ENCODE results near the gene ODC1. TPM values are rescaled to one million over a fixed set of nuclear protein-coding genes. Genes with fewer than 3 reads are reported as not detected.
A peak's percentile ranks its signal among the peaks of the same experiment; 100 is the strongest.

ODC1 gene
- total RNA-seq (2014; rRNA removed; shearing (Covaris generic)) (70.3 and 85.5 TPM in 2 replicates), polyA plus RNA-seq (2016; fragmentation: Nextera tagmentation; extraction: Ambion mirVana) (23.3 and 24.2 TPM in 2 replicates)
- long read RNA-seq, transcript ODC1-201 (12 exons, 2,653 nt), result major isoform, 180 of 199 reads
- long read RNA-seq, partial matches to known transcripts, result 8 of 199 reads
- long read RNA-seq, other reads (novel, unspliced or antisense), result 11 of 199 reads

DNA sequence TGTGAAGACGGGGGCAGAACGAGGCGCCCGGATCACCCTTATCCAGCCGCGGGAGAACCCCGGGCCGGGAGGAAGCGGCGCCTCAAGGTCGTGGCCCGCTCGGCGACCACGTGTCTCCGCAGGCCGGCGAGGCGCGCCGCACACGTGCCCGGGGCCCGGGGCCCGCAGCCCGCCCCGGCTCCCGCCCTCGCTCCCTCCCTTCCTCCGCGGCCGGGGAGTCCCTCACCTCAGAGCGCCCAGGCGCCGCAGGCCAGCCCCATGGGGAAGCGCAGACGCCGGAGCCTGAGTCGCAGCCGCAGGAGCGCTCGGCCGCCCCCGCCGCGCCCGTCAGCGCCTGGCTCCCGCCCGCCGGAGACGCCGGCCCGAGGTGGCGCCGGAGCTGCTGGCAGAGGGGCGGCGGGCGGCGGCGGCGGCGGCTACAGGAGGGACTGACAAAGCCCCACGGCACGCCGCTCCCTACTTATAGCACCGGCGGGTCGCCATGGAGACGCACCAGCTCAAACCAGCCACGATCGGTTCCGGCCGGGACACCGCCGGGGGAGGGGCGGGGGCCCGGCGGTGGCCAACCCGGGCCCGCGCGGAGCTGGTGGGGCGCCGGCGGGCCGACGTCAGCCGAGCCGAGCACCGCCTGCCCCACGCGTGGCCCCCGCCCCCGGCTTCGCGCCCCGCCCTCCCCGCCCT is at the start of gene ODC1:
ODC1 (minus strand) TSS at position 433 of the 681 bp plus-strand sequence. CDS start 3,295 bp downstream, outside the sequence.
- Histone ChIP-seq H3K79me2 (replicated peaks; ENCODE audit: insufficient read depth) (peaks cover 28% of the 10 kb centered on the region), H3K36me3 (ENCODE audit: insufficient read depth) (peaks cover 5% of the 10 kb centered on the region; the same call in 1 of the 2 replicates), H3K9me2 (ENCODE audit: insufficient read depth) (no peaks in the 10 kb centered on the region), H2AFZ (peak within 1 kb of the TSS; percentile 95), H3K4me2 (peak within 1 kb of the TSS; percentile 81), H3K27ac (ENCODE audit: low read depth) (no peak within 1 kb of the TSS), H3K4me3 (peak within 1 kb of the TSS; percentile 54), H3K4me1 (ENCODE audit: insufficient read depth) (peaks cover 5% of the 10 kb centered on the region), H4K20me1 (replicated peaks; ENCODE audit: insufficient read depth) (0 out of 2 replicates have a peak, but pooled peaks cover 11% of the 10 kb centered on the region), H3K27me3 (ENCODE audit: insufficient read depth) (peaks cover 25% of the 10 kb centered on the region), H3F3A (replicated peaks; ENCODE audit: low read depth) (no peaks in the 10 kb centered on the region)
- TF ChIP-seq POLR2AphosphoS5 (IDR thresholded peaks at IDR 0.05; ENCODE audit: low read depth) (no peak), CREB1 (CRISPR knock-in tag; IDR thresholded peaks at IDR 0.05; ENCODE audit: low read depth) (peak; percentile 6; the same call in 1 of the 2 replicates), ZNF114 (CRISPR knock-in tag; IDR thresholded peaks at IDR 0.05) (no peak)
- TF ChIP-seq, protein P1, sequence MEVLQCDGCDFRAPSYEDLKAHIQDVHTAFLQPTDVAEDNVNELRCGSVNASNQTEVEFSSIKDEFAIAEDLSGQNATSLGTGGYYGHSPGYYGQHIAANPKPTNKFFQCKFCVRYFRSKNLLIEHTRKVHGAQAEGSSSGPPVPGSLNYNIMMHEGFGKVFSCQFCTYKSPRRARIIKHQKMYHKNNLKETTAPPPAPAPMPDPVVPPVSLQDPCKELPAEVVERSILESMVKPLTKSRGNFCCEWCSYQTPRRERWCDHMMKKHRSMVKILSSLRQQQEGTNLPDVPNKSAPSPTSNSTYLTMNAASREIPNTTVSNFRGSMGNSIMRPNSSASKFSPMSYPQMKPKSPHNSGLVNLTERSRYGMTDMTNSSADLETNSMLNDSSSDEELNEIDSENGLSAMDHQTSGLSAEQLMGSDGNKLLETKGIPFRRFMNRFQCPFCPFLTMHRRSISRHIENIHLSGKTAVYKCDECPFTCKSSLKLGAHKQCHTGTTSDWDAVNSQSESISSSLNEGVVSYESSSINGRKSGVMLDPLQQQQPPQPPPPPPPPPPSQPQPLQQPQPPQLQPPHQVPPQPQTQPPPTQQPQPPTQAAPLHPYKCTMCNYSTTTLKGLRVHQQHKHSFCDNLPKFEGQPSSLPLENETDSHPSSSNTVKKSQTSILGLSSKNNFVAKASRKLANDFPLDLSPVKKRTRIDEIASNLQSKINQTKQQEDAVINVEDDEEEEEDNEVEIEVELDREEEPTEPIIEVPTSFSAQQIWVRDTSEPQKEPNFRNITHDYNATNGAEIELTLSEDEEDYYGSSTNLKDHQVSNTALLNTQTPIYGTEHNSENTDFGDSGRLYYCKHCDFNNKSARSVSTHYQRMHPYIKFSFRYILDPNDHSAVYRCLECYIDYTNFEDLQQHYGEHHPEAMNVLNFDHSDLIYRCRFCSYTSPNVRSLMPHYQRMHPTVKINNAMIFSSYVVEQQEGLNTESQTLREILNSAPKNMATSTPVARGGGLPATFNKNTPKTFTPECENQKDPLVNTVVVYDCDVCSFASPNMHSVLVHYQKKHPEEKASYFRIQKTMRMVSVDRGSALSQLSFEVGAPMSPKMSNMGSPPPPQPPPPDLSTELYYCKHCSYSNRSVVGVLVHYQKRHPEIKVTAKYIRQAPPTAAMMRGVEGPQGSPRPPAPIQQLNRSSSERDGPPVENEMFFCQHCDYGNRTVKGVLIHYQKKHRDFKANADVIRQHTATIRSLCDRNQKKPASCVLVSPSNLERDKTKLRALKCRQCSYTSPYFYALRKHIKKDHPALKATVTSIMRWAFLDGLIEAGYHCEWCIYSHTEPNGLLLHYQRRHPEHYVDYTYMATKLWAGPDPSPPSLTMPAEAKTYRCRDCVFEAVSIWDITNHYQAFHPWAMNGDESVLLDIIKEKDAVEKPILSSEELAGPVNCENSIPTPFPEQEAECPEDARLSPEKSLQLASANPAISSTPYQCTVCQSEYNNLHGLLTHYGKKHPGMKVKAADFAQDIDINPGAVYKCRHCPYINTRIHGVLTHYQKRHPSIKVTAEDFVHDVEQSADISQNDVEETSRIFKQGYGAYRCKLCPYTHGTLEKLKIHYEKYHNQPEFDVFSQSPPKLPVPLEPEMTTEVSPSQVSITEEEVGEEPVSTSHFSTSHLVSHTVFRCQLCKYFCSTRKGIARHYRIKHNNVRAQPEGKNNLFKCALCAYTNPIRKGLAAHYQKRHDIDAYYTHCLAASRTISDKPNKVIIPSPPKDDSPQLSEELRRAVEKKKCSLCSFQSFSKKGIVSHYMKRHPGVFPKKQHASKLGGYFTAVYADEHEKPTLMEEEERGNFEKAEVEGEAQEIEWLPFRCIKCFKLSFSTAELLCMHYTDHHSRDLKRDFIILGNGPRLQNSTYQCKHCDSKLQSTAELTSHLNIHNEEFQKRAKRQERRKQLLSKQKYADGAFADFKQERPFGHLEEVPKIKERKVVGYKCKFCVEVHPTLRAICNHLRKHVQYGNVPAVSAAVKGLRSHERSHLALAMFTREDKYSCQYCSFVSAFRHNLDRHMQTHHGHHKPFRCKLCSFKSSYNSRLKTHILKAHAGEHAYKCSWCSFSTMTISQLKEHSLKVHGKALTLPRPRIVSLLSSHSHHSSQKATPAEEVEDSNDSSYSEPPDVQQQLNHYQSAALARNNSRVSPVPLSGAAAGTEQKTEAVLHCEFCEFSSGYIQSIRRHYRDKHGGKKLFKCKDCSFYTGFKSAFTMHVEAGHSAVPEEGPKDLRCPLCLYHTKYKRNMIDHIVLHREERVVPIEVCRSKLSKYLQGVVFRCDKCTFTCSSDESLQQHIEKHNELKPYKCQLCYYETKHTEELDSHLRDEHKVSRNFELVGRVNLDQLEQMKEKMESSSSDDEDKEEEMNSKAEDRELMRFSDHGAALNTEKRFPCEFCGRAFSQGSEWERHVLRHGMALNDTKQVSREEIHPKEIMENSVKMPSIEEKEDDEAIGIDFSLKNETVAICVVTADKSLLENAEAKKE (CRISPR knock-in tag; IDR thresholded peaks at IDR 0.05), result no peak
- TF ChIP-seq, protein P2, sequence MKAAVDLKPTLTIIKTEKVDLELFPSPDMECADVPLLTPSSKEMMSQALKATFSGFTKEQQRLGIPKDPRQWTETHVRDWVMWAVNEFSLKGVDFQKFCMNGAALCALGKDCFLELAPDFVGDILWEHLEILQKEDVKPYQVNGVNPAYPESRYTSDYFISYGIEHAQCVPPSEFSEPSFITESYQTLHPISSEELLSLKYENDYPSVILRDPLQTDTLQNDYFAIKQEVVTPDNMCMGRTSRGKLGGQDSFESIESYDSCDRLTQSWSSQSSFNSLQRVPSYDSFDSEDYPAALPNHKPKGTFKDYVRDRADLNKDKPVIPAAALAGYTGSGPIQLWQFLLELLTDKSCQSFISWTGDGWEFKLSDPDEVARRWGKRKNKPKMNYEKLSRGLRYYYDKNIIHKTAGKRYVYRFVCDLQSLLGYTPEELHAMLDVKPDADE (IDR thresholded peaks at IDR 0.05), result no peak
- Mint-ChIP-seq H3K27me3 (ENCODE audit: insufficient read depth, low read depth, poor library complexity) (peaks cover 18% of the 10 kb centered on the region), H3K9me3 (no peaks in the 10 kb centered on the region; the same call in 2 of the 3 replicates), H3K4me3 (peak within 1 kb of the TSS; percentile 91), H3K4me1 (peaks cover 14% of the 10 kb centered on the region), H3K27ac (peak within 1 kb of the TSS; percentile 74), H3K36me3 (ENCODE audit: low read depth) (peaks cover 28% of the 10 kb centered on the region)
- peak; percentile 52 for ATAC-seq
- DNase-seq (ENCODE audit: low spot score), result peak; percentile 79
